ENCODE measurements around the gene STK4. TPM values are rescaled to one million over a fixed set of nuclear protein-coding genes. Genes with fewer than 3 reads are reported as not detected.

STK4 gene
- total RNA-seq, 1 experiment from 2014 or later: 41.2 TPM

DNA sequence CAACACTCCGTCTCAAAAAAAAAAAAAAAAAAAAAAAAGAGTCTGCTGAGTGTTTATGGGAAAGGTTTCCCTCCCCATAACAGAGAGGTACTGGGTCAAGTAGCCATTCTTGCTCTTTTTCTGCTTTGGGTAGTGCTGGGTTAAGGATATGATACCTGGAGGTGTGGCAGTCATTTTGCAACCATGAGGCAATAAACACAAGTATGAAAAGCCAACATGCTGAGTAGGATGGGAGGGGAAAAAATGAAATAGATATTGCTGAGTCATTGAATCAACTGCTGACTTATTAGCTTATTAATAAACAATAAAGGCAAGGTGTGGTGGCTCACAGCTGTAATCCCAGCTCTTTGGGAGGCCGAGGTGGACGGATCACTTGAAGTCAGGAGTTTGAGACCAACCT lies 3.8 kb upstream of the STK4 start:
- Mint-ChIP-seq H3K36me3 (0 out of 2 replicates have a peak, but pooled peaks cover 2% of the 10 kb centered on the region), H3K27me3 (ENCODE audit: low read depth) (peaks cover 40% of the 10 kb centered on the region), H3K4me1 (peaks cover 44% of the 10 kb centered on the region), H3K9me3 (no peaks in the 10 kb centered on the region), H3K4me3 (no peak overlapping the region), H3K27ac (no peak overlapping the region)
- no peak for ATAC-seq
- TF ChIP-seq OVOL2 (CRISPR knock-in tag; IDR thresholded peaks at IDR 0.05; ENCODE audit: borderline replicate concordance) (no peak), MYBL2 (CRISPR knock-in tag; IDR thresholded peaks at IDR 0.05) (no peak), GTF2I (CRISPR knock-in tag; conservative IDR thresholded peaks at IDR 0.05) (peak; percentile 59)
- TF ChIP-seq, protein P1, sequence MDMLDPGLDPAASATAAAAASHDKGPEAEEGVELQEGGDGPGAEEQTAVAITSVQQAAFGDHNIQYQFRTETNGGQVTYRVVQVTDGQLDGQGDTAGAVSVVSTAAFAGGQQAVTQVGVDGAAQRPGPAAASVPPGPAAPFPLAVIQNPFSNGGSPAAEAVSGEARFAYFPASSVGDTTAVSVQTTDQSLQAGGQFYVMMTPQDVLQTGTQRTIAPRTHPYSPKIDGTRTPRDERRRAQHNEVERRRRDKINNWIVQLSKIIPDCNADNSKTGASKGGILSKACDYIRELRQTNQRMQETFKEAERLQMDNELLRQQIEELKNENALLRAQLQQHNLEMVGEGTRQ (CRISPR knock-in tag; IDR thresholded peaks at IDR 0.05): no peak
- POLR2A ChIA-PET: no interaction called here
- DNase-seq (ENCODE audit: low spot score): no peak
- CTCF ChIA-PET: no interaction called here

DNA sequence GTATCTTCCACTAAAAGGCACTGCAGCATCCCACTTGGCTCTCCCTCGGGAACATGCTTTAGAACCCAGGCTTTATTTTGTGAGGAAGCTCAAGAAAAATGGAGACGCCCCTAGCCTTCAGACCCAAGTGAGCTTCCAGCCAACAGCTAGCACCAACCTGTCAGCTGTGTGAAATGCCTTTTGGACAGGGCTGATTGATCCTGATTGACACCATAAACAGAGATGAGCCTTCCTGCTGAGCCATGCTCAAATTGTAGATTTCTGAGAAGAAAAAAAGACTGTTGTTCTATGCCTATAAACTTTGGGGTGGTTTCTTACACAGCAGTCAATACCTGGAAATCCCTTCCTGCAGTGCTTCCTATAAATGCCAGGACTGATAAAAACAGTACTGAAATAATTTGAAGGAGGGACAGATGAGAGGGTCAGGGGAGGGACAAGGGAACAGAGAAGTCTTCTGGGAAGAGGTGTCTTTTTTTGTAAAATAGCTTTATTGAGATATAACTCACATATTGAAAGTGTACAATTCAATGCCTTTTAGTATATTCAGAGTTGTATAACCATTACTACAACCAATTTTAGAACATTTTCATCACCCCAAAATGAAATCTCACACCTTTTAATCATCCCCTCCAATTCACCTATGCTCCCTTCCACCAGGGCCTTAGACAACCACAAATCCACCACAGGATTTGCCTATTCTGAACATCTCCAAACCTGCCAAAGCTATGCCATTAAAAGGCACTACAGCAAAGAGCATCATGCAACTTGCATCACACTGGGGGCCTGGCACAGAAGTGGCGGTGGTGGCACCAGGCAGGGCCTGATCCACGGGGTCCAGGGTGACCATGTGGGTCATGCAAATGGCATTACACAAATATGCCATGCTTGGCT lies 2.7 kb upstream of the STK4 start:
- Mint-ChIP-seq H3K36me3 (no peaks in the 10 kb centered on the region), H3K4me1 (peaks cover 44% of the 10 kb centered on the region), H3K27me3 (ENCODE audit: low read depth) (peaks cover 40% of the 10 kb centered on the region), H3K9me3 (no peaks in the 10 kb centered on the region), H3K4me3 (no peak overlapping the region), H3K27ac (no peak overlapping the region)
- ChIA-PET CTCF (no interaction called here), POLR2A (no interaction called here)
- no peak for TF ChIP-seq NFYB (CRISPR knock-in tag; conservative IDR thresholded peaks at IDR 0.05; ENCODE audit: low read depth)
- TF ChIP-seq ZNF281 (CRISPR knock-in tag; IDR thresholded peaks at IDR 0.05): no peak
- TF ChIP-seq NFATC4 (CRISPR knock-in tag; IDR thresholded peaks at IDR 0.05): no peak
- TF ChIP-seq ZNF416 (CRISPR knock-in tag; IDR thresholded peaks at IDR 0.05): no peak
- TF ChIP-seq USF1 (CRISPR knock-in tag; IDR thresholded peaks at IDR 0.05): no peak
- no peak for TF ChIP-seq ETV6 (CRISPR knock-in tag; IDR thresholded peaks at IDR 0.05)
- TF ChIP-seq, protein P2, sequence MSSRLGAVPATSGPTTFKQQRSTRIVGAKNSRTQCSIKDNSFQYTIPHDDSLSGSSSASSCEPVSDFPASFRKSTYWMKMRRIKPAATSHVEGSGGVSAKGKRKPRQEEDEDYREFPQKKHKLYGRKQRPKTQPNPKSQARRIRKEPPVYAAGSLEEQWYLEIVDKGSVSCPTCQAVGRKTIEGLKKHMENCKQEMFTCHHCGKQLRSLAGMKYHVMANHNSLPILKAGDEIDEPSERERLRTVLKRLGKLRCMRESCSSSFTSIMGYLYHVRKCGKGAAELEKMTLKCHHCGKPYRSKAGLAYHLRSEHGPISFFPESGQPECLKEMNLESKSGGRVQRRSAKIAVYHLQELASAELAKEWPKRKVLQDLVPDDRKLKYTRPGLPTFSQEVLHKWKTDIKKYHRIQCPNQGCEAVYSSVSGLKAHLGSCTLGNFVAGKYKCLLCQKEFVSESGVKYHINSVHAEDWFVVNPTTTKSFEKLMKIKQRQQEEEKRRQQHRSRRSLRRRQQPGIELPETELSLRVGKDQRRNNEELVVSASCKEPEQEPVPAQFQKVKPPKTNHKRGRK (CRISPR knock-in tag; IDR thresholded peaks at IDR 0.05; ENCODE audit: borderline replicate concordance): no peak
- TF ChIP-seq NR3C1 (CRISPR knock-in tag; conservative IDR thresholded peaks at IDR 0.05; ENCODE audit: low read depth): no peak
- no peak for TF ChIP-seq ZNF423 (CRISPR knock-in tag; IDR thresholded peaks at IDR 0.05)
- ATAC-seq (no peak), DNase-seq (ENCODE audit: low spot score) (no peak)

DNA sequence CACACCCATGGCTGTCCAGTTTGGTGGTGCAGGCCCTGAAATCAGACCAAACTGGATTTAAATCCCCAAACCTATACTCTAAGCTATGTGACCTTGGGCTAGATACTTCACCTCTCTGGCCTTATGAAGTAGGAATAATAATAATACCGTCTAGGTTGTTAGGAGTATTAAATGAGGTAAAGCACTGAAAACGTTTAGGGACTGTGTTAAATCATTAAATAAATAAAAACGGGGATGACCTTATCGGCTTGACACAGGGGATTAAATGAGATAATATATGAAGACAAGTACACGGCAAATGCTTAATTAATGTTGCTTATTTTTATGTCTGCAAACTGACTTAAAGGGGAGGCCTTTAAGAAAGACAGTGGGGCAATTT lies 672 bp upstream of the STK4 start:
- H3K4me3 Mint-ChIP-seq: peak overlapping the region; percentile 100
- no peaks in the 10 kb centered on the region for H3K9me3 Mint-ChIP-seq
- H3K27ac Mint-ChIP-seq: peak overlapping the region; percentile 54
- CTCF ChIA-PET: interaction anchor here (1.4 kb wide), 1 partner anchor 131 kb away, joined by 3 read pairs; no protein-coding TSS in a partner anchor
- H3K36me3 Mint-ChIP-seq: no peaks in the 10 kb centered on the region
- H3K27me3 Mint-ChIP-seq (ENCODE audit: low read depth): peaks cover 38% of the 10 kb centered on the region
- peaks cover 47% of the 10 kb centered on the region for H3K4me1 Mint-ChIP-seq
- DNase-seq (ENCODE audit: low spot score) (no peak), ATAC-seq (no peak)
- POLR2A ChIA-PET: no interaction called here
- TF ChIP-seq, protein P3, sequence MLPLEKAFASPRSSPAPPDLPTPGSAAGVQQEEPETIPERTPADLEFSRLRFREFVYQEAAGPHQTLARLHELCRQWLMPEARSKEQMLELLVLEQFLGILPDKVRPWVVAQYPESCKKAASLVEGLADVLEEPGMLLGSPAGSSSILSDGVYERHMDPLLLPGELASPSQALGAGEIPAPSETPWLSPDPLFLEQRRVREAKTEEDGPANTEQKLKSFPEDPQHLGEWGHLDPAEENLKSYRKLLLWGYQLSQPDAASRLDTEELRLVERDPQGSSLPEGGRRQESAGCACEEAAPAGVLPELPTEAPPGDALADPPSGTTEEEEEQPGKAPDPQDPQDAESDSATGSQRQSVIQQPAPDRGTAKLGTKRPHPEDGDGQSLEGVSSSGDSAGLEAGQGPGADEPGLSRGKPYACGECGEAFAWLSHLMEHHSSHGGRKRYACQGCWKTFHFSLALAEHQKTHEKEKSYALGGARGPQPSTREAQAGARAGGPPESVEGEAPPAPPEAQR (CRISPR knock-in tag; IDR thresholded peaks at IDR 0.05): no peak
- TF ChIP-seq IRF2 (CRISPR knock-in tag; IDR thresholded peaks at IDR 0.05; ENCODE audit: borderline replicate concordance, low read depth) (no peak), GTF2I (CRISPR knock-in tag; conservative IDR thresholded peaks at IDR 0.05) (no peak), TEAD4 (CRISPR knock-in tag; IDR thresholded peaks at IDR 0.05) (no peak), TEAD1 (CRISPR knock-in tag; IDR thresholded peaks at IDR 0.05) (no peak)
- TF ChIP-seq, protein P4, sequence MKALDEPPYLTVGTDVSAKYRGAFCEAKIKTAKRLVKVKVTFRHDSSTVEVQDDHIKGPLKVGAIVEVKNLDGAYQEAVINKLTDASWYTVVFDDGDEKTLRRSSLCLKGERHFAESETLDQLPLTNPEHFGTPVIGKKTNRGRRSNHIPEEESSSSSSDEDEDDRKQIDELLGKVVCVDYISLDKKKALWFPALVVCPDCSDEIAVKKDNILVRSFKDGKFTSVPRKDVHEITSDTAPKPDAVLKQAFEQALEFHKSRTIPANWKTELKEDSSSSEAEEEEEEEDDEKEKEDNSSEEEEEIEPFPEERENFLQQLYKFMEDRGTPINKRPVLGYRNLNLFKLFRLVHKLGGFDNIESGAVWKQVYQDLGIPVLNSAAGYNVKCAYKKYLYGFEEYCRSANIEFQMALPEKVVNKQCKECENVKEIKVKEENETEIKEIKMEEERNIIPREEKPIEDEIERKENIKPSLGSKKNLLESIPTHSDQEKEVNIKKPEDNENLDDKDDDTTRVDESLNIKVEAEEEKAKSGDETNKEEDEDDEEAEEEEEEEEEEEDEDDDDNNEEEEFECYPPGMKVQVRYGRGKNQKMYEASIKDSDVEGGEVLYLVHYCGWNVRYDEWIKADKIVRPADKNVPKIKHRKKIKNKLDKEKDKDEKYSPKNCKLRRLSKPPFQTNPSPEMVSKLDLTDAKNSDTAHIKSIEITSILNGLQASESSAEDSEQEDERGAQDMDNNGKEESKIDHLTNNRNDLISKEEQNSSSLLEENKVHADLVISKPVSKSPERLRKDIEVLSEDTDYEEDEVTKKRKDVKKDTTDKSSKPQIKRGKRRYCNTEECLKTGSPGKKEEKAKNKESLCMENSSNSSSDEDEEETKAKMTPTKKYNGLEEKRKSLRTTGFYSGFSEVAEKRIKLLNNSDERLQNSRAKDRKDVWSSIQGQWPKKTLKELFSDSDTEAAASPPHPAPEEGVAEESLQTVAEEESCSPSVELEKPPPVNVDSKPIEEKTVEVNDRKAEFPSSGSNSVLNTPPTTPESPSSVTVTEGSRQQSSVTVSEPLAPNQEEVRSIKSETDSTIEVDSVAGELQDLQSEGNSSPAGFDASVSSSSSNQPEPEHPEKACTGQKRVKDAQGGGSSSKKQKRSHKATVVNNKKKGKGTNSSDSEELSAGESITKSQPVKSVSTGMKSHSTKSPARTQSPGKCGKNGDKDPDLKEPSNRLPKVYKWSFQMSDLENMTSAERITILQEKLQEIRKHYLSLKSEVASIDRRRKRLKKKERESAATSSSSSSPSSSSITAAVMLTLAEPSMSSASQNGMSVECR (CRISPR knock-in tag; IDR thresholded peaks at IDR 0.05; ENCODE audit: borderline replicate concordance): no peak
